Endothelial cell (in vitro differentiated cells): Measurements from ENCODE around the gene TMEM87A. TPM values are rescaled to one million over a fixed set of nuclear protein-coding genes. Genes with fewer than 3 reads are reported as not detected.
A peak's percentile ranks its signal among the peaks of the same experiment; 100 is the strongest.
"Not testable (repeated sequence)": the region's sequence is repeated elsewhere in the genome, so short reads cannot be mapped to it uniquely, and the experiment has no call there.

Experiments used
- DNase-seq: peaks from one replicate; pipeline ENCODE4 v3.0.0; 2021; ENCODE audit warnings: low spot score
- H3K27ac Mint-ChIP-seq: one replicate; pipeline ENCODE4 v1.8.0; 2021; ENCODE audit warnings: mixed read lengths, inconsistent platforms; ENCODE audit not compliant: unreplicated experiment
- H3K27me3 Mint-ChIP-seq: one replicate; pipeline ENCODE4 v1.8.0; 2021; ENCODE audit warnings: mild to moderate bottlenecking, moderate library complexity, mixed read lengths, inconsistent platforms; ENCODE audit not compliant: unreplicated experiment
- H3K36me3 Mint-ChIP-seq: one replicate; pipeline ENCODE4 v1.8.0; 2021; ENCODE audit warnings: mild to moderate bottlenecking, low read depth, mixed read lengths, inconsistent platforms; ENCODE audit not compliant: unreplicated experiment
- H3K4me1 Mint-ChIP-seq: one replicate; pipeline ENCODE4 v1.8.0; 2021; ENCODE audit warnings: mild to moderate bottlenecking, mixed read lengths, inconsistent platforms; ENCODE audit not compliant: unreplicated experiment
- H3K4me3 Mint-ChIP-seq: one replicate; pipeline ENCODE4 v1.8.0; 2021; ENCODE audit warnings: mild to moderate bottlenecking, mixed read lengths, inconsistent platforms; ENCODE audit not compliant: unreplicated experiment
- H3K9me3 Mint-ChIP-seq: one replicate; pipeline ENCODE4 v1.8.0; 2021; ENCODE audit warnings: mixed read lengths, inconsistent platforms; ENCODE audit not compliant: unreplicated experiment
- long read RNA-seq: library from polyadenylated mRNA; unstranded; transcript quantifications from one replicate; pipeline ENCODE4 v2.0.0, GENCODE V29; 2020; ENCODE audit not compliant: unreplicated experiment
- total RNA-seq: library from RNA; stranded (reverse); fragmentation: NEBNext Ultra II Directional; extraction: Animal tissue kit (Norgen Biotek cat#: 25700); gene quantifications from one replicate; pipeline ENCODE4 v1.2.1, GENCODE V29; 2021; ENCODE audit not compliant: unreplicated experiment
- TF ChIP-seq, protein P1 (sequence below): fragments of 200-600 bp; sonication (generic); IDR thresholded peaks from one replicate; pipeline ENCODE4 v1.5.0; 2021; ENCODE audit warnings: antibody characterized with exemption; ENCODE audit not compliant: unreplicated experiment

Gene TMEM87A
- 29.1 TPM for total RNA-seq
- long read RNA-seq, transcript TMEM87A-202 (20 exons, 3,109 nt): major isoform, 20 of 31 reads
- long read RNA-seq, partial matches to known transcripts: 1 of 31 reads
- long read RNA-seq, other reads (novel, unspliced or antisense): 7 of 31 reads

- peaks cover 3% of the 10 kb centered on the region for H3K27me3 Mint-ChIP-seq
- peaks cover 10% of the 10 kb centered on the region for H3K36me3 Mint-ChIP-seq
- H3K4me3 Mint-ChIP-seq: peak within 1 kb of the TSS; percentile 99
- peak; percentile 93 for DNase-seq
- no peaks in the 10 kb centered on the region for H3K9me3 Mint-ChIP-seq
- peak within 1 kb of the TSS; percentile 99 for H3K27ac Mint-ChIP-seq
- H3K4me1 Mint-ChIP-seq: peaks cover 30% of the 10 kb centered on the region
- TF ChIP-seq, protein P1, sequence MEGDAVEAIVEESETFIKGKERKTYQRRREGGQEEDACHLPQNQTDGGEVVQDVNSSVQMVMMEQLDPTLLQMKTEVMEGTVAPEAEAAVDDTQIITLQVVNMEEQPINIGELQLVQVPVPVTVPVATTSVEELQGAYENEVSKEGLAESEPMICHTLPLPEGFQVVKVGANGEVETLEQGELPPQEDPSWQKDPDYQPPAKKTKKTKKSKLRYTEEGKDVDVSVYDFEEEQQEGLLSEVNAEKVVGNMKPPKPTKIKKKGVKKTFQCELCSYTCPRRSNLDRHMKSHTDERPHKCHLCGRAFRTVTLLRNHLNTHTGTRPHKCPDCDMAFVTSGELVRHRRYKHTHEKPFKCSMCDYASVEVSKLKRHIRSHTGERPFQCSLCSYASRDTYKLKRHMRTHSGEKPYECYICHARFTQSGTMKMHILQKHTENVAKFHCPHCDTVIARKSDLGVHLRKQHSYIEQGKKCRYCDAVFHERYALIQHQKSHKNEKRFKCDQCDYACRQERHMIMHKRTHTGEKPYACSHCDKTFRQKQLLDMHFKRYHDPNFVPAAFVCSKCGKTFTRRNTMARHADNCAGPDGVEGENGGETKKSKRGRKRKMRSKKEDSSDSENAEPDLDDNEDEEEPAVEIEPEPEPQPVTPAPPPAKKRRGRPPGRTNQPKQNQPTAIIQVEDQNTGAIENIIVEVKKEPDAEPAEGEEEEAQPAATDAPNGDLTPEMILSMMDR: no peak
Measured at GRCh38 chr15:42272939-42273899, at the start of gene TMEM87A, which contains the start of gene GANC. TMEM87A (minus strand) TSS chr15:42273433; CDS start chr15:42273398, 35 bp downstream. GANC (plus strand) TSS chr15:42273201; CDS start chr15:42274482, 1,281 bp downstream.

- no peak overlapping the region for H3K27ac Mint-ChIP-seq
- no peaks in the 10 kb centered on the region for H3K36me3 Mint-ChIP-seq
- DNase-seq: no peak
- H3K9me3 Mint-ChIP-seq: no peaks in the 10 kb centered on the region
- no peaks in the 10 kb centered on the region for H3K27me3 Mint-ChIP-seq
- H3K4me1 Mint-ChIP-seq: no peaks in the 10 kb centered on the region
- TF ChIP-seq, protein P1: no peak
- H3K4me3 Mint-ChIP-seq: no peak overlapping the region
Measured at GRCh38 chr15:42319206-42319605, 46.0 kb upstream of the TMEM87A start.

DNA sequence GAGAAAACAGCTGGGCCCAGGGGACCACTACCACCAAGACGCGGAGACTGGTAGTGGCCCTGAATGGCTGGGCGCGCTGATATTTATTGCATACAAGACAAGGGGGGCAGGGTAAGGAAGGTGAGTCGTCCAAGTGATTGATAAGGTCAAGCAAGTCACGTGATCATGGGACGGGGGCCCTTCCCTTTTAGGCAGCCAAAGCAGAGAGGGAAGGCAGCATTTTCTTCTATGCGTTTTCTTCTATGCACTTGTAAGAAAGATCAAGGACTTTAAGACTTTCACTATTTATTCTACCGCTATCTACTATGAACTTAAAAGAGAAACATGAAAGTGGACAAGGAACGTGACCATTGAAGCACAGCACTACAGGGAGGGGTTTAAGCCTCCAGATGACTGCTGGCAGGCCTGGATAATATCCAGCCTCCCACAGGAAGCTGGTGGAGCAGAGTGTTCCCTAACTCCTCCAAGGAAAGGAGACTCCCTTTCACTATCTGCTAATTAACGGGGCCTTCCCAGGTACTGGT is 43.1 kb upstream of the TMEM87A start:
- H3K36me3 Mint-ChIP-seq, DNase-seq, H3K4me3 Mint-ChIP-seq, H3K4me1 Mint-ChIP-seq, H3K27me3 Mint-ChIP-seq, H3K9me3 Mint-ChIP-seq, H3K27ac Mint-ChIP-seq: not testable (repeated sequence)

GRCh38 chr15:42315521-42315920 is 42.3 kb upstream of the TMEM87A start:
- H3K27me3 Mint-ChIP-seq: no peaks in the 10 kb centered on the region
- H3K27ac Mint-ChIP-seq: no peak overlapping the region
- peaks cover 3% of the 10 kb centered on the region for H3K4me1 Mint-ChIP-seq
- DNase-seq: no peak
- H3K9me3 Mint-ChIP-seq: no peaks in the 10 kb centered on the region
- no peak overlapping the region for H3K4me3 Mint-ChIP-seq
- H3K36me3 Mint-ChIP-seq: no peaks in the 10 kb centered on the region
- TF ChIP-seq, protein P1: no peak

DNA sequence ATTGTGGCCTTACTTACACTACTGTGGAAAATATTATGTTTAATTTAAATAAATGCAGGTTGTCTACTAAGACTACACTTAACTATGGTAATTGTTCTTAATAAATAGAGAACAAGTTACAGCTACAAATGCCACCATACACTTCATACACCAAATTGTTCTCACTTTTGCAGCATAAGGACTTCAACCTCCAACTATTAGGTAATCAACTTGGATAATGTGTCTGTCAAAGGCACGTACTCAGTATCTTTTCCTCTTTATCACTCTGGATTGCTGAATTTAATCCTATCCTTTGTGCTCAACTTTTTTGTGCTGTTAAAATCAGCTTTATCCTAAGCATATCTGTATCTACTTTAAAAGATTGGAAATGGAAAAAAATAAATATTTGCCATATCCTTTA is 41.6 kb upstream of the TMEM87A start:
- TF ChIP-seq, protein P1: no peak
- DNase-seq: no peak
- H3K27ac Mint-ChIP-seq: no peak overlapping the region
- peaks cover 3% of the 10 kb centered on the region for H3K4me1 Mint-ChIP-seq
- H3K36me3 Mint-ChIP-seq: peaks cover 2% of the 10 kb centered on the region
- no peak overlapping the region for H3K4me3 Mint-ChIP-seq
- H3K27me3 Mint-ChIP-seq: no peaks in the 10 kb centered on the region
- no peaks in the 10 kb centered on the region for H3K9me3 Mint-ChIP-seq
